ENCODE data around the gene ABHD17A. TPM values are rescaled to one million over a fixed set of nuclear protein-coding genes. Genes with fewer than 3 reads are reported as not detected.
A peak's percentile ranks its signal among the peaks of the same experiment; 100 is the strongest.

The ABHD17A gene
- total and polyA plus RNA-seq, 2 experiments from 2014 or later = 145 to 198 TPM

GRCh38 chr19:1837625-1838105 is 47.6 kb downstream of the ABHD17A start:
- H3K9me3 ChIP-seq (ENCODE audit: low read depth) = no peaks in the 10 kb centered on the region
- H3K36me3 ChIP-seq = no peaks in the 10 kb centered on the region
- DNase-seq (ENCODE audit: low read depth in 1 of 2, low spot score in 1 of 2) = peak; percentile 38 to 66
- H3K27ac ChIP-seq = peak overlapping the region; percentile 58
- H3K27me3 ChIP-seq = no peaks in the 10 kb centered on the region
- TF ChIP-seq CTCF (IDR thresholded peaks at IDR 0.05; ENCODE audit: low read depth, low read length) = peak; percentile 97
- peaks cover 14% of the 10 kb centered on the region for H3K4me1 ChIP-seq (ENCODE audit: low read depth)
- no peak overlapping the region for H3K4me3 ChIP-seq

GRCh38 chr19:1837222-1837565 is 48.1 kb downstream of the ABHD17A start:
- Histone ChIP-seq H3K27ac (no peak overlapping the region), H3K4me3 (no peak overlapping the region), H3K27me3 (no peaks in the 10 kb centered on the region), H3K36me3 (no peaks in the 10 kb centered on the region), H3K4me1 (ENCODE audit: low read depth) (peaks cover 14% of the 10 kb centered on the region), H3K9me3 (ENCODE audit: low read depth) (no peaks in the 10 kb centered on the region)
- TF ChIP-seq CTCF (IDR thresholded peaks at IDR 0.05; ENCODE audit: low read depth, low read length) = no peak
- DNase-seq (ENCODE audit: low read depth in 1 of 2, low spot score in 1 of 2) = no peak

GRCh38 chr19:1836458-1837221 is 48.7 kb downstream of the ABHD17A start:
- TF ChIP-seq CTCF (IDR thresholded peaks at IDR 0.05; ENCODE audit: low read depth, low read length) = no peak
- H3K27ac ChIP-seq = no peak overlapping the region
- no peaks in the 10 kb centered on the region for H3K36me3 ChIP-seq
- H3K9me3 ChIP-seq (ENCODE audit: low read depth) = no peaks in the 10 kb centered on the region
- no peak overlapping the region for H3K4me3 ChIP-seq
- H3K4me1 ChIP-seq (ENCODE audit: low read depth) = peaks cover 14% of the 10 kb centered on the region
- no peaks in the 10 kb centered on the region for H3K27me3 ChIP-seq
- no peak for DNase-seq (ENCODE audit: low read depth in 1 of 2, low spot score in 1 of 2)

- Histone ChIP-seq H3K27me3 (no peaks in the 10 kb centered on the region), H3K9me3 (ENCODE audit: low read depth) (no peaks in the 10 kb centered on the region), H3K36me3 (no peaks in the 10 kb centered on the region), H3K4me3 (no peak overlapping the region), H3K4me1 (ENCODE audit: low read depth) (peaks cover 14% of the 10 kb centered on the region), H3K27ac (no peak overlapping the region)
- TF ChIP-seq CTCF (IDR thresholded peaks at IDR 0.05; ENCODE audit: low read depth, low read length) = no peak
- DNase-seq (ENCODE audit: low read depth in 1 of 2, low spot score in 1 of 2) = no peak
Measured at GRCh38 chr19:1833540-1833939, 51.8 kb downstream of the ABHD17A start.

- no peak overlapping the region for H3K4me3 ChIP-seq
- no peak overlapping the region for H3K27ac ChIP-seq
- no peaks in the 10 kb centered on the region for H3K9me3 ChIP-seq (ENCODE audit: low read depth)
- H3K27me3 ChIP-seq = no peaks in the 10 kb centered on the region
- H3K36me3 ChIP-seq = no peaks in the 10 kb centered on the region
- DNase-seq (ENCODE audit: low read depth in 1 of 2, low spot score in 1 of 2) = no peak
- TF ChIP-seq CTCF (IDR thresholded peaks at IDR 0.05; ENCODE audit: low read depth, low read length) = no peak
- H3K4me1 ChIP-seq (ENCODE audit: low read depth) = peaks cover 5% of the 10 kb centered on the region
Measured at GRCh38 chr19:1832046-1832663, 53.1 kb downstream of the ABHD17A start.

Data from cardiac muscle cell (in vitro differentiated cells and primary cell).